Lung (tissue), 12 donors: ENCODE results near the gene SYDE1. TPM values are rescaled to one million over a fixed set of nuclear protein-coding genes. Genes with fewer than 3 reads are reported as not detected.
A peak's percentile ranks its signal among the peaks of the same experiment; 100 is the strongest.

Experiments
- ATAC-seq: fragments of 200-7000 bp; cut with Tn5 transposase; one replicate; pipeline ENCODE4 v1.9.1; 2020; ENCODE audit warnings: moderate number of reproducible peaks; ENCODE audit not compliant: insufficient read depth, low FRiP score
- DNase-seq, 3 donors: peaks; one replicate each; pipeline ENCODE4 v3.0.0-alpha.2; 2013 to 2017
- H3K27ac ChIP-seq, 2 donors: one replicate each; pipeline ENCODE4 v1.5.1; 2013; ENCODE audit warnings: mild to moderate bottlenecking in 2 of 2, moderate library complexity in 2 of 2, control low read depth in 1 of 2, inconsistent platforms in 1 of 2, low read depth in 1 of 2, low read length in 1 of 2
- H3K27me3 ChIP-seq, 3 donors: one replicate each; pipeline ENCODE4 v1.5.1; 2013; ENCODE audit warnings: low read length in 2 of 3; ENCODE audit not compliant: control insufficient read depth in 3 of 3, insufficient read depth in 3 of 3
- H3K36me3 ChIP-seq, 4 donors: one replicate each; pipeline ENCODE4 v1.5.1; 2013; ENCODE audit warnings: low read length in 4 of 4, mild to moderate bottlenecking in 1 of 4, moderate library complexity in 1 of 4; ENCODE audit not compliant: control insufficient read depth in 4 of 4, insufficient read depth in 4 of 4
- H3K4me1 ChIP-seq, 5 donors: one replicate each; pipeline ENCODE4 v1.5.1; 2013; ENCODE audit warnings: low read length in 5 of 5, mild to moderate bottlenecking in 2 of 5, moderate library complexity in 1 of 5; ENCODE audit not compliant: control insufficient read depth in 5 of 5, insufficient read depth in 5 of 5
- H3K4me3 ChIP-seq: one replicate; pipeline ENCODE4 v1.5.1; 2013; ENCODE audit warnings: mild to moderate bottlenecking, control low read depth, moderate library complexity
- H3K9ac ChIP-seq, 2 donors: one replicate each; pipeline ENCODE4 v1.5.1; 2013; ENCODE audit warnings: low read length in 2 of 2, control low read depth in 1 of 2; ENCODE audit not compliant: insufficient read depth in 1 of 2
- H3K9me3 ChIP-seq, 4 donors: one replicate each; pipeline ENCODE4 v1.5.1; 2013; ENCODE audit warnings: low read length in 3 of 4, mild to moderate bottlenecking in 1 of 4, moderate library complexity in 1 of 4; ENCODE audit not compliant: control insufficient read depth in 4 of 4, insufficient read depth in 3 of 4
- WGBS, 2 donors: extraction: QIAGEN DNeasy Blood & Tissue Kit; methylation state at CpG; one replicate each; pipeline ENCODE4 v1.1.7; 2013; 5-methylcytosine and 5-hydroxymethylcytosine counted together
- polyA plus RNA-seq, 2 donors: library from polyadenylated mRNA; stranded (reverse); fragments of 200-250 nt; gene quantifications; one replicate each; pipeline ENCODE4 v1.2.1, GENCODE V29; 2013
- total RNA-seq, 2 donors: library from RNA; depleted of rRNA in 1 of 2; stranded (reverse); fragments of >200 nt in 1 of 2; gene quantifications; one replicate each; pipeline ENCODE4 v1.2.1, GENCODE V29; 2014 to 2021
- TF ChIP-seq, protein P1 (sequence below): IDR thresholded peaks from 2 replicates; pipeline ENCODE4 v1.5.1; 2012; ENCODE audit warnings: mild to moderate bottlenecking; ENCODE audit errors: control extremely low read depth, extremely low read depth
- donor health status: control.
- donor health status: control.
- donor health status: Bipolar disorder and iron deficiency.
- donor health status: healthy.
- donor health status: DM: yes; HTN: yes; CAD: no.

Gene SYDE1
- total and polyA plus RNA-seq, 4 donors, result 5.5 to 26.9 (median 16.8) TPM

GRCh38 chr19:15108845-15109767 lies 1.9 kb downstream of the SYDE1 start:
- H3K36me3 ChIP-seq, result peaks cover 0 to 39% (median 27%) of the 10 kb centered on the region in 4 donors
- no peak overlapping the region for H3K9ac ChIP-seq
- H3K9me3 ChIP-seq, result peaks cover 0 to 2% (median under 1%) of the 10 kb centered on the region in 4 donors
- peak overlapping the region in 1 of 2 donors; percentile 93 for H3K27ac ChIP-seq
- no peak overlapping the region for H3K4me3 ChIP-seq
- DNase-seq (no peak), ATAC-seq (no peak)
- no peaks in the 10 kb centered on the region for H3K27me3 ChIP-seq
- WGBS, 2 donors, result 89 to 95% methylated on average over 21 of the region's 21 CpGs
- H3K4me1 ChIP-seq, result peaks cover 0 to 12% (median 0%) of the 10 kb centered on the region in 5 donors
- TF ChIP-seq, protein P1, sequence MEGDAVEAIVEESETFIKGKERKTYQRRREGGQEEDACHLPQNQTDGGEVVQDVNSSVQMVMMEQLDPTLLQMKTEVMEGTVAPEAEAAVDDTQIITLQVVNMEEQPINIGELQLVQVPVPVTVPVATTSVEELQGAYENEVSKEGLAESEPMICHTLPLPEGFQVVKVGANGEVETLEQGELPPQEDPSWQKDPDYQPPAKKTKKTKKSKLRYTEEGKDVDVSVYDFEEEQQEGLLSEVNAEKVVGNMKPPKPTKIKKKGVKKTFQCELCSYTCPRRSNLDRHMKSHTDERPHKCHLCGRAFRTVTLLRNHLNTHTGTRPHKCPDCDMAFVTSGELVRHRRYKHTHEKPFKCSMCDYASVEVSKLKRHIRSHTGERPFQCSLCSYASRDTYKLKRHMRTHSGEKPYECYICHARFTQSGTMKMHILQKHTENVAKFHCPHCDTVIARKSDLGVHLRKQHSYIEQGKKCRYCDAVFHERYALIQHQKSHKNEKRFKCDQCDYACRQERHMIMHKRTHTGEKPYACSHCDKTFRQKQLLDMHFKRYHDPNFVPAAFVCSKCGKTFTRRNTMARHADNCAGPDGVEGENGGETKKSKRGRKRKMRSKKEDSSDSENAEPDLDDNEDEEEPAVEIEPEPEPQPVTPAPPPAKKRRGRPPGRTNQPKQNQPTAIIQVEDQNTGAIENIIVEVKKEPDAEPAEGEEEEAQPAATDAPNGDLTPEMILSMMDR, result no peak

DNA sequence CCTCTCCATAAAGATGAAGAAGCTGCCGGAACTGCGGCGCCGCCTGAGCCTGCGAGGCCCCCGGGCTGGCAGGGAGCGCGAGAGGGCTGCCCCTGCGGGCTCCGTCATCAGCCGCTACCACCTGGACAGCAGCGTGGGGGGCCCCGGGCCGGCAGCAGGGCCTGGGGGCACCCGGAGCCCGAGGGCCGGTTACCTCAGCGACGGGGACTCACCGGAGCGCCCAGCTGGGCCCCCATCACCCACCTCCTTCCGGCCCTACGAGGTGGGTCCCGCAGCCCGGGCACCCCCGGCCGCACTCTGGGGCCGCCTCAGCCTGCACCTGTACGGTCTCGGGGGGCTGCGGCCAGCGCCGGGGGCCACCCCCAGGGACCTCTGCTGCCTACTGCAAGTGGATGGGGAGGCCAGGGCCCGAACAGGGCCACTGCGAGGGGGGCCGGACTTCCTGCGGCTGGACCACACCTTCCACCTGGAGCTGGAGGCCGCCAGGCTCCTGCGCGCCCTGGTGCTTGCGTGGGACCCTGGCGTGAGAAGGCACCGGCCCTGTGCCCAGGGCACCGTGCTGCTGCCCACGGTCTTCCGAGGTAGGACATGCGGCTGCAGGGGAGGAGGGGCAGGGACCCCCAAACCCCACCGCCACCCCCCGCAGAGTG lies 2.7 kb downstream of the SYDE1 start:
- H3K4me1 ChIP-seq, result peaks cover 0 to 16% (median 0%) of the 10 kb centered on the region in 5 donors
- no peaks in the 10 kb centered on the region for H3K9me3 ChIP-seq
- no peak overlapping the region for H3K4me3 ChIP-seq
- DNase-seq, result no peak
- H3K36me3 ChIP-seq, result peaks cover 0 to 40% (median 28%) of the 10 kb centered on the region in 4 donors
- no peaks in the 10 kb centered on the region for H3K27me3 ChIP-seq
- no peak overlapping the region for H3K9ac ChIP-seq
- TF ChIP-seq, protein P1, result no peak
- WGBS, 2 donors, result 93 to 96% methylated on average over 22 to 49 of the region's 49 CpGs
- H3K27ac ChIP-seq, result no peak overlapping the region
- no peak for ATAC-seq

- Histone ChIP-seq H3K9me3 (no peaks in the 10 kb centered on the region), H3K27ac (no peak overlapping the region), H3K27me3 (no peaks in the 10 kb centered on the region), H3K4me1 (peaks cover 0 to 21% (median 0%) of the 10 kb centered on the region in 5 donors), H3K4me3 (no peak overlapping the region), H3K36me3 (peaks cover 0 to 44% (median 29%) of the 10 kb centered on the region in 4 donors), H3K9ac (no peak overlapping the region)
- TF ChIP-seq, protein P1, result no peak
- no peak for DNase-seq
- 91 to 93% methylated on average over 17 of the region's 17 CpGs for WGBS, 2 donors
- no peak for ATAC-seq
These were observed 3.2 kb downstream of the SYDE1 start for GRCh38 chr19:15110418-15110815.
